T-cell (primary cell): ENCODE measurements around the gene VPS13A. TPM values are rescaled to one million over a fixed set of nuclear protein-coding genes. Genes with fewer than 3 reads are reported as not detected.
"Not testable (repeated sequence)": the region's sequence is repeated elsewhere in the genome, so short reads cannot be mapped to it uniquely, and the experiment has no call there.

Source experiments
- ATAC-seq, 4 experiments: fragments of 200-7000 bp in 3 of 4; fragments of 150-1000 bp in 1 of 4; cut with Tn5 transposase; replicated peaks in 1 of 4; 1 replicate in 3 of 4; 2 replicates in 1 of 4; pipeline ENCODE4 v1.10.0; 2021; ENCODE audit warnings: moderate library complexity in 3 of 4, mild to moderate bottlenecking in 2 of 4, moderate number of reproducible peaks in 1 of 4
- CTCF ChIA-PET, 2 donors: fragments of 300-600 bp; sonication (Branson Sonifier 250); formaldehyde crosslinking; loops; one replicate each; lab custom pipeline; 2022; ENCODE audit warnings: antibody characterized with exemption in 2 of 2; lab: Charles Lee
- POLR2A ChIA-PET, 2 donors: fragments of 300-600 bp; sonication (Branson Sonifier 250); formaldehyde crosslinking; loops; one replicate each; lab custom pipeline; 2022; ENCODE audit warnings: antibody characterized with exemption in 2 of 2; lab: Charles Lee
- DNase-seq, 35 experiments: peaks; one replicate each; pipeline versions ENCODE4 v3.0.0 to v3.0.0-alpha.2; 2013 to 2023
- H3K27ac ChIP-seq: one replicate; pipeline ENCODE4 v1.5.1; 2013; ENCODE audit warnings: low read length
- H3K27me3 ChIP-seq, 2 experiments: replicated peaks in 1 of 2; 1 replicate in 1 of 2; 2 replicates in 1 of 2; pipeline versions ENCODE4 v1.6.1 to v1.7.0; 2013; ENCODE audit warnings: low read length in 1 of 2, mixed read lengths in 1 of 2; ENCODE audit not compliant: control insufficient read depth in 2 of 2, insufficient read depth in 2 of 2; ENCODE audit errors: extremely low read depth in 1 of 2
- H3K36me3 ChIP-seq, 2 donors: 1 replicate in 1 of 2; 2 replicates in 1 of 2; pipeline versions ENCODE4 v1.6.1 to v1.7.0; 2013; ENCODE audit warnings: low read length in 1 of 2; ENCODE audit not compliant: control insufficient read depth in 2 of 2, insufficient read depth in 1 of 2; ENCODE audit errors: extremely low read depth in 1 of 2
- H3K4me1 ChIP-seq, 2 experiments: 1 replicate in 1 of 2; 2 replicates in 1 of 2; pipeline versions ENCODE4 v1.6.1 to v1.7.0; 2013; ENCODE audit warnings: low read length in 2 of 2, mixed read lengths in 1 of 2; ENCODE audit not compliant: insufficient read depth in 2 of 2, control insufficient read depth in 1 of 2; ENCODE audit errors: extremely low read depth in 1 of 2
- H3K4me3 ChIP-seq, 2 donors: 1 replicate in 1 of 2; 2 replicates in 1 of 2; pipeline versions ENCODE4 v1.5.1 to v1.7.0; 2013; ENCODE audit warnings: mild to moderate bottlenecking in 2 of 2, low read length in 1 of 2, moderate library complexity in 1 of 2; ENCODE audit not compliant: control insufficient read depth in 1 of 2; ENCODE audit errors: extremely low read depth in 1 of 2
- H3K9me3 ChIP-seq: 2 replicates; pipeline ENCODE4 v1.7.0; 2013
- H3K27ac Mint-ChIP-seq, 2 donors: one replicate each; pipeline ENCODE4 v1.8.0; 2020 to 2021; ENCODE audit warnings: mild to moderate bottlenecking in 2 of 2, mixed read lengths in 2 of 2
- H3K27me3 Mint-ChIP-seq, 2 donors: one replicate each; pipeline ENCODE4 v1.8.0; 2021 to 2022; ENCODE audit warnings: mixed read lengths in 2 of 2
- H3K36me3 Mint-ChIP-seq: one replicate; pipeline ENCODE4 v1.8.0; 2021; ENCODE audit warnings: mixed read lengths
- H3K4me1 Mint-ChIP-seq, 3 donors: one replicate each; pipeline ENCODE4 v1.8.0; 2020 to 2022; ENCODE audit warnings: mixed read lengths in 3 of 3, mild to moderate bottlenecking in 1 of 3
- H3K4me3 Mint-ChIP-seq, 3 donors: one replicate each; pipeline ENCODE4 v1.8.0; 2020 to 2022; ENCODE audit warnings: mild to moderate bottlenecking in 3 of 3, mixed read lengths in 3 of 3, moderate library complexity in 3 of 3
- H3K9me3 Mint-ChIP-seq, 3 donors: one replicate each; pipeline ENCODE4 v1.8.0; 2020 to 2022; ENCODE audit warnings: mixed read lengths in 3 of 3
- WGBS: methylation state at CpG from one replicate; pipeline ENCODE4 v1.1.5; 2013; ENCODE audit warnings: missing lambda C conversion rate; ENCODE audit not compliant: insufficient coverage; 5-methylcytosine and 5-hydroxymethylcytosine counted together
- total RNA-seq, 35 experiments: library from RNA in 6 of 35; stranded (reverse) in 6 of 35; fragments of 120-200 nt in 1 of 35; gene quantifications; one replicate each; pipeline versions ENCODE4 v1.2.1 to v1.2.4 and lab custom pipeline; 2013 to 2026

Gene VPS13A
- total RNA-seq, 5 donors from 2014 or later (not counting 1 experiment from before 2014, with no cell fraction given), result 32.1 to 49.3 (median 36.5) TPM

DNA sequence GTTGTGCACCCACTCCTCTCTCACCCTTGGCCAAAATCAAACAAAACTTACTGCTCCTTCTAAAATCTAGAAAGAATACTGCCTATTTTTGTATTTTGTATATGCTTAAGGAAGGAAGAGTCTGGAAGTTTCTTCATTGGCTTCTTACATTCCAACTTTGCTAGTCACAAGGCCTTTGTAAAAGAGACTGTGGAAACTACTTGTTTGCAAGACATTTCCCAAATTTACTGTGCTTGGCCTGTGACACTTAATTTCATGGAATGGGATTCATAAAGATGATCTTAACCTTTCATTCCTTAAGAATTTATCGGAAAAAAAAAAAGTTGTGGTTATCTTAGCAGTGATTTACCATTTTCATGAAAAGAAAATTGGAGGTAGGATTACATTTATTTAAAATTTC, 208.9 kb downstream of the VPS13A start:
- Mint-ChIP-seq H3K36me3 (peaks cover 31% of the 10 kb centered on the region), H3K27ac (no peak overlapping the region), H3K9me3 (no peaks in the 10 kb centered on the region), H3K27me3 (no peaks in the 10 kb centered on the region), H3K4me1 (no peaks in the 10 kb centered on the region), H3K4me3 (no peak overlapping the region)
- Histone ChIP-seq H3K9me3 (no peaks in the 10 kb centered on the region), H3K4me3 (no peak overlapping the region), H3K4me1 (no peaks in the 10 kb centered on the region), H3K27me3 (no peaks in the 10 kb centered on the region), H3K27ac (no peak overlapping the region), H3K36me3 (peaks cover 0 to 6% of the 10 kb centered on the region in 2 donors)
- ChIA-PET POLR2A (no interaction called here), CTCF (no interaction called here)
- ATAC-seq (no peak), DNase-seq (no peak)
- no CpG with 5 or more reads among the region's 1 CpG for WGBS

DNA sequence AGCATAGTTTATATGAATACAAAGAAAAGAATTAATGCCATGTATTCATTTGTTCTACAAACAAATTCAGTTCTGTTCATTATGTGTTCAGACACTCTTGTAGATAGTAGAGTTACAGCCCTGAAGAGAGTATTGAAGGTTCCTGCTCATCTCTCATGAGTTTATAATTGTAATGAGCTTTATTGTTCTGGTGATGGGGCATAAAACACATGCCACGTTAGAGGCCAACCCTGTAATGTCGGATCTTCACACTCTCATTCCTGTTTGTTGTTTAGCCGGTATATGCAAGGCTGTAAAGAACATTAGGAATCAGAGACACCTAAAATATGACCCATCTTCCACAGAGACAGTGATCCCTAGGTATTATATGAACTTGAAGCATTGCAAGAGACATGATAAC, 214.5 kb downstream of the VPS13A start:
- Mint-ChIP-seq H3K27ac (no peak overlapping the region), H3K4me1 (no peaks in the 10 kb centered on the region), H3K27me3 (no peaks in the 10 kb centered on the region), H3K9me3 (no peaks in the 10 kb centered on the region), H3K4me3 (no peak overlapping the region), H3K36me3 (peaks cover 20% of the 10 kb centered on the region)
- H3K4me3 ChIP-seq, result no peak overlapping the region
- H3K9me3 ChIP-seq, result no peaks in the 10 kb centered on the region
- no peak for DNase-seq
- H3K27ac ChIP-seq, result no peak overlapping the region
- no CpG with 5 or more reads among the region's 3 CpGs for WGBS
- H3K36me3 ChIP-seq, result peaks cover 0 to 4% of the 10 kb centered on the region in 2 donors
- ATAC-seq, result no peak
- H3K4me1 ChIP-seq, result no peaks in the 10 kb centered on the region
- POLR2A ChIA-PET, result no interaction called here
- H3K27me3 ChIP-seq, result no peaks in the 10 kb centered on the region
- CTCF ChIA-PET, result no interaction called here

DNA sequence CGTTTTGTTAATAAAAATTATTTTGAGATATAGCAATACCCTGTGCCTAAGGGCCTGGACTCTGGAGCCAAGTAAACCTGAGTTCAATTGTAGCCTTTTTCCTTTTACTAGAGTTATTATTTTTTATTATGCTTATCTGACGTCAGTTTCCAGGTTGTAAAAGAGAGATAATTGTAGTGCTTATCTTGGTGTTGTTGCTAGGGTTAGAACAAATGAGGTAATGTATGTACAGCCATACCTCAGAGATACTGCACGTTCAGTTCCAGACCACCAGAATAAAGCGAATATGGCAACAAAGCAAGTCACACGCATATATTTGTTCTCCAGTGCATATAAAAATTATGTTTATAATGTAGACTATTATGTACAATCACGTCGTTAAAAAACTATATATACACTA, 215.0 kb downstream of the VPS13A start:
- Mint-ChIP-seq H3K4me3 (no peak overlapping the region), H3K9me3 (no peaks in the 10 kb centered on the region), H3K27me3 (no peaks in the 10 kb centered on the region), H3K4me1 (no peaks in the 10 kb centered on the region), H3K36me3 (peaks cover 18% of the 10 kb centered on the region), H3K27ac (no peak overlapping the region)
- WGBS, result no CpG with 5 or more reads among the region's 7 CpGs
- no peaks in the 10 kb centered on the region for H3K4me1 ChIP-seq
- no peak overlapping the region for H3K4me3 ChIP-seq
- peaks cover 0 to 4% of the 10 kb centered on the region in 2 donors for H3K36me3 ChIP-seq
- ChIA-PET POLR2A (no interaction called here), CTCF (no interaction called here)
- no peaks in the 10 kb centered on the region for H3K9me3 ChIP-seq
- no peaks in the 10 kb centered on the region for H3K27me3 ChIP-seq
- DNase-seq (no peak), ATAC-seq (no peak)
- no peak overlapping the region for H3K27ac ChIP-seq

DNA sequence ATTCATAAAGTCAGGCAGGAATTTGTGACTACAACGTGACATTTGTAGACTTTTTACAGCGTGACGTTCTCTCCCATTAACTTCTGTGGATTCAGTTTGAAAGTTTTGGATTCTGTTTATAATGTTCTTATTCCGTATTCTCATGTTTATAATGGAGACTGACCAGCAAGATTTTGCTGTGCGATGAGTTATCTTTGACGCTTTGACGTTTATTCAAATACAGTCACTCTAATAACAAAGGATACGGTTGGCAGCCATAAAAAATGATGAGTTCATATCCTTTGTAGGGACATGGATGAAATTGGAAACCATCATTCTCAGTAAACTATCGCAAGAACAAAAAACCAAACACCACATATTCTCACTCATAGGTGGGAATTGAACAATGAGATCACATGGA, 221.2 kb downstream of the VPS13A start:
- WGBS, result 94% methylated on average over 3 of the region's 9 CpGs
- H3K27me3 Mint-ChIP-seq, H3K4me3 Mint-ChIP-seq: not testable (repeated sequence)

DNA sequence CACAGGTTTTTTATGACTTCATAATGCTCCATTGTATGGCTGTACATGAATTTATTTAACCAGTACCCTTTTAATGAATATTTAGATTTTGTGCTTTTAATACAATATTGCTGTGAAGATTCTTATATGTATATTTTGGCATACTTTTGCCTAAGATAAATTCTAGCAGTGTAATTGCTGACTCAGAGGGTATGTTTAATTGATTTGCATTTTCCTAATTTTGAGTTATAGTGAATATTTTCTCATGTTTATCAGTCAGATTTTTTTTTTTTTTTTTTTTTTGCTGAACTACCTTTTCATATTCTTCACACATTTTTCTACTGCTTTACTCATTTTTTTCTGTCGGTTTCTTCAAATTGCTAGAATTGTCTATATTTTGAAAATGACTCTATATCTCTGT, 222.6 kb downstream of the VPS13A start:
- CTCF ChIA-PET, result no interaction called here
- Mint-ChIP-seq H3K4me3 (no peak overlapping the region), H3K9me3 (no peaks in the 10 kb centered on the region), H3K27ac (no peak overlapping the region), H3K27me3 (no peaks in the 10 kb centered on the region), H3K4me1 (no peaks in the 10 kb centered on the region), H3K36me3 (peaks cover 16% of the 10 kb centered on the region)
- H3K4me1 ChIP-seq, result no peaks in the 10 kb centered on the region
- ATAC-seq (no peak), DNase-seq (no peak)
- no peaks in the 10 kb centered on the region for H3K27me3 ChIP-seq
- H3K9me3 ChIP-seq, result no peaks in the 10 kb centered on the region
- WGBS, result no CpG with 5 or more reads among the region's 1 CpG
- no peak overlapping the region for H3K27ac ChIP-seq
- no peak overlapping the region for H3K4me3 ChIP-seq
- H3K36me3 ChIP-seq, result no peaks in the 10 kb centered on the region
- POLR2A ChIA-PET, result no interaction called here

More for the DNA sequence above, 221.2 kb downstream of the VPS13A start:
- H3K4me1 Mint-ChIP-seq, H3K27me3 ChIP-seq, H3K36me3 ChIP-seq, H3K27ac ChIP-seq, H3K9me3 ChIP-seq, H3K36me3 Mint-ChIP-seq, H3K4me1 ChIP-seq, POLR2A ChIA-PET, DNase-seq, H3K27ac Mint-ChIP-seq, ATAC-seq, H3K4me3 ChIP-seq, H3K9me3 Mint-ChIP-seq: not testable (repeated sequence)
- CTCF ChIA-PET, result interaction anchor here in 1 of 2 donors (0.6 kb wide), 1 partner anchor 193 kb away, joined by 4 read pairs; no protein-coding TSS in a partner anchor

DNA sequence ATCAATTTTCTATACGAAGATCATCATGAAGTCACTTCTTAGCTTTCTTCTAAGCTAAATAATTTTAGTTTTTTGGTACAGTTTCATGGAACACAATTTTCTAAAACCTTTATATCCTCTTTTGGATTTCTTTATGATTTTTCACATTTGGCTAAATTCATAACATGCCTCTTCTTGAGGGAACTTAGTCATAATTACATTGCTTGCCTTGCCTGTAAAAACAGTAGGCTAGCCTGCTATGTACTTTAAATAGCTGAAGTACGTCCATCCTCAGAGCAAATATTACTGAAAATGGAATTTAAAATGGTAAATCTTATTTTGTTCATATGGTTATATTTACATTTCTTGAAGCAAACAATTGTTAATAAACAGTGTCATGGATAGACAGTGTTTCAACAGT, 225.0 kb downstream of the VPS13A start:
- CTCF ChIA-PET, result no interaction called here
- Mint-ChIP-seq H3K27me3 (no peaks in the 10 kb centered on the region), H3K4me1 (no peaks in the 10 kb centered on the region)

DNA sequence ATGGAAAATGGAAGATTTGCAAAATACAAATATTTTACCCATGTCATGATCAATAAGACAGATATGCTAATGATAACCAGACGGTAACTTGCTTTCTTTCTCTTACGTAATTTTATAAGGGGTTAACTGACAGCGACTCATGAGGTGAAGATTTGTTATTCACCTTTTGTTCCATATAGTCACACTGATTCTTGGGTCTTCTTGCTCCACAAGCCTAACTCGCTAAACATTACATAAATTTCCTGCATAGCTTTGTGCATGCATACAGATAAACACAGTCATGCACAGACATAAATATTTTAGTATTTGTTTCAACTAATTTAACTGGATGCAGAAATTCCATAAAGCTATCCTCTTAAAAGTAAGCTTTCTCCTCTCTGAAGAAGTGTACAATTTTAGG, 225.9 kb downstream of the VPS13A start:
- Histone ChIP-seq H3K27ac (no peak overlapping the region), H3K27me3 (no peaks in the 10 kb centered on the region), H3K9me3 (no peaks in the 10 kb centered on the region), H3K4me3 (no peak overlapping the region), H3K4me1 (no peaks in the 10 kb centered on the region), H3K36me3 (peaks cover 8 to 19% of the 10 kb centered on the region in 2 donors)
- Mint-ChIP-seq H3K36me3 (peaks cover 46% of the 10 kb centered on the region), H3K4me3 (no peak overlapping the region), H3K27ac (no peak overlapping the region), H3K27me3 (no peaks in the 10 kb centered on the region), H3K4me1 (no peaks in the 10 kb centered on the region), H3K9me3 (peaks cover 0 to 3% (median 3%) of the 10 kb centered on the region in 3 donors)
- DNase-seq (no peak), ATAC-seq (no peak)
- CTCF ChIA-PET, result no interaction called here
- no CpG with 5 or more reads among the region's 4 CpGs for WGBS
- POLR2A ChIA-PET, result interaction anchor here in 1 of 2 donors (0.6 kb wide), 1 partner anchor 8 kb away, joined by 7 read pairs; no protein-coding TSS in a partner anchor

More for the DNA sequence above, 225.0 kb downstream of the VPS13A start:
- no peak overlapping the region for H3K27ac ChIP-seq
- H3K27me3 ChIP-seq, result no peaks in the 10 kb centered on the region
- DNase-seq (no peak), ATAC-seq (no peak)
- no CpG with 5 or more reads among the region's 2 CpGs for WGBS
- H3K4me3 ChIP-seq, result no peak overlapping the region
- Mint-ChIP-seq H3K36me3 (peaks cover 37% of the 10 kb centered on the region), H3K27ac (no peak overlapping the region), H3K4me3 (no peak overlapping the region), H3K9me3 (peaks cover 0 to 3% (median 0%) of the 10 kb centered on the region in 3 donors)
- POLR2A ChIA-PET, result no interaction called here
- no peaks in the 10 kb centered on the region for H3K9me3 ChIP-seq
- no peaks in the 10 kb centered on the region for H3K4me1 ChIP-seq
- peaks cover 5 to 12% of the 10 kb centered on the region in 2 donors for H3K36me3 ChIP-seq
